NCI-H345 treated with DMSO at 0.1 percent for 48 hours (cell line): ENCODE results near the gene CTSW.
A peak's percentile ranks its signal among the peaks of the same experiment; 100 is the strongest.

Experiments
- DNase-seq: peaks from one replicate; lab custom pipeline; 2025; ENCODE audit not compliant: unreplicated experiment; lab: John Stamatoyannopoulos, UW

Gene CTSW

DNA sequence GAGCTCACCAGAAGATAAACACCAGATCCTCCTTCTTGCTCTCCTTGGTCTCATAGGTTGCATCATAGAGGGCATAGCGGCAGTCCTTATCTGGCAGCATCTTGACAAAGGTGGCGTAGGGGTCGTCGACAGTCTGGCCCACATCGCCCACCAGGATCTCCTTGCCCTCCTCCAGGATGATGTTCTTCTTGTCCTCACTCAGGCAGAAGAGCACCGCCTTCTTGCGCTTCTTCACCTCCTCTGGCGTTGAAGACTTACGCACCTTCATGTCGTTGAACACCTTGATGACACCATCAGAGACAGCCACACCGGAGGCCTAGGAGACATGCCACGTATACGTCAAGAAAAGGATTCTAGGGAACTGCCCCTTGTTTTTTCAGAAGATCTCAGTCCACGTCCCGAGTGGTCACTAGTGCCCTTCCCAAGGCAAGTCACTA lies 23.7 kb upstream of the CTSW start:
- DNase-seq, result no peak

DNA sequence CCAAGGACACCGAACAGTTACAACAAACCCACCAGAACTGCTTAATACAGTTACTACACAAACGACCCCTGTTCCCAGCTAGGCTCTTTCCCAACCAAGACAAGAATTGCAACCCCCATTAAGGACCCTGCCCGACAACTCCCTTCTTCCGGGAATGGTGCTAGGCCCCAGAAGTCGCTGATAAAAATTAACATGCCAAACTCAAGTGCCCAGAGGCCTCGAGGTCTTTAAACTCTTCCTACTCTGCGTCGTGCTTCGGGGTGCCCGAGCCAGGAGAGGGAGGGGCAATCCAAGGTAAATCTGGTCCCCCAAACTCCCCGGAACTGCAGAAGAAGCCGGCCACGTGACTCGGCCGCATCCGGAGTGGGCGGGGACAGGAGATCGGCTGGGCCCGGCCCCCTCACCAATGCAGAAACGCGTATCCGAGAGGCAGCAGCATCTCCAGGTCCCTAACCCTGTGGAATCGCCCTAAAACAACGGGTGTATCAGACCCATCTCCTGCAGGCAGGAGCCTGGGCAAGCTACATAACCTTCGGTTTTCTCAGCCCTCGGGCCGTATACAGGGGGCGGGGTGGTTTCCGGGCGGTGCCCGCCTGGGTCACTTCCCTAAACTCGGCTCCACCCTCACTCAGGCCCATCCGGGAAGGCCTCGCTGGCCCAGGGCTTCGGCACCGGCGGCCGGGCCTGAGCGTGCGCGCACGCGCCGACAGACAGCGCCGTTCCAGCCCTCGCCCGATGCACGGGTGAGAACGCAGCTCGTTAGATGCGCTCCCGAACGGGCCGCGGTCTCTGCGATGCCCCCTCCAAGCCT lies 22.7 kb upstream of the CTSW start:
- DNase-seq, result peak; percentile 61

DNA sequence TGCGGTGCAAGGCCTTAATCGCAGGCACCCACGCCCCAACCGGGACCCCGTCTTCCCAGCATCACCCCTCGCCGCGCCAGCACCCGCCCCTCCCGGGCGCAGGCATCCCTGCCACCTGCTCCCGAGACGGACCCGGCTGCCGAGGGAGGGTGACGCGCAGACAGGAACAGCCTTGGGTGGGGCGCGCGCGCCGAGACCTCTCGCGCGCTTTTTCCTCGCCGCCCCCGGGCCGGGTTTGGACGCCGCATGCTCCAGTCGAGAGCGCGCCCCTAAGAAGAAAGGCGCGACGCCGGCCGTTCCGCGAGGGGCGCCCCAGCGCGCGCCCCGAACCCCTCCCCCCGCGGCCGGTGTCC lies 22.2 kb upstream of the CTSW start:
- peak; percentile 11 for DNase-seq

DNA sequence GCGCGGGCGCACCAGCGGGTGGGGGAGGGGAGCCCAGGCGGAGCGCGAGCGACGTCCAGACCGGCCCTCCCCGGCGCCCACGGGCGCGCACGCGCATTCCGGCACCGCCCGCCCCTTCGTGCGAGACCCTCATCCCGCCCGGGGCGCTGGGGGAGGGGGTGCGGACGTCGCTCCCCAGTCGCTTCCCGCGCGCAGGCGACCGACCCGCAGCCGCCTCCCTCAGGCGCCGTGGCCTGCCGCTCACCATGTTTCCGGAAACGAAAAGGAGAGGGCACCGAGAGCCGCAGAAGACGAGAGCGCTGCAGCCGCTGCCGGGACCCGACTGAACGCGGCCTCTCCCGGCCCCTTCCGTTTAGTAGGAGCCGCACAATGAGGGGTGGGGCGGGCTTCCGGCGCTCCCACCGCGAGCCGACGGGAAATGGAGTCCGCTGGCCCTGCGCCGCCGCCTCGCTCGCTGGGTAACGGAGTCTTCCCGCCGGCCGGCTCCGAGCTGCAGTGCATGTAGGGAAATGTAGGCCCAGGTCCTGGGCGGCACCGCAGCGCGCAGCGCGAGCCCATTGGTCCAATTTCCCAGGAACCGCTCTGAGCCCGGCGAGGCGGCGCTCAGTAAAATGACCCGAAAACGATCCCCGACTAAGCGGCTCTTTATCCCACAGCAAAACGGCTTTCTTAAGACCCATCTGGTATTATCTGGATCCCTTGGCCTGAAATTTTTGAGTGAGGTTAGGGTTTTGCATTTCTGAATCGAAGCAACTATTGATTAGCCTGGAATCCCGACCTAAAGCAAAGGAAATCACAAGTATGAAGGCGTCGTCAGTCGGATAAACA lies 21.6 kb upstream of the CTSW start, which contains the start of gene CFL1:
Gene CFL1 (minus strand): TSS at position 328 of the 828 bp plus-strand sequence. CDS start 81 bp downstream, at position 247.
- DNase-seq, result peak; percentile 97

DNA sequence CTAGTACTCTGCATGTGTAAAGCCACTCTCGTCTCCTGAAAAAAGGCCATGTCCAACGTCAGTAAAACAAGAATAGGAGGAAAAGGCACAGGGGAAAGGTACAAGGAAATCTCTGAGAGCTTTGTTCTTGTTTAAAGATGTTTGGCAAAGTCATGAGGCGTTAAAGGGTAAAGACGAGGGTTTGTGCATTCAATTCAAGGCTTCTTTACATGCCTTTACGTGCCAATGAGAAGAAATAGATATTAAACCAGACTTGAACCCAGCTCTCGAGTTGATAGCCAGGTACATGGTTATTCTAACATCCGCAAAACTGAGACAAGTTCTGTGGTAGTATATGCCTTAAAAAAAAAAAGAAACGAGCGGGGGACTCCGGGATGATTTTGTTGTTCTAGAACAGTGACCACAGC lies 21.0 kb upstream of the CTSW start:
- DNase-seq, result peak; percentile 51

DNA sequence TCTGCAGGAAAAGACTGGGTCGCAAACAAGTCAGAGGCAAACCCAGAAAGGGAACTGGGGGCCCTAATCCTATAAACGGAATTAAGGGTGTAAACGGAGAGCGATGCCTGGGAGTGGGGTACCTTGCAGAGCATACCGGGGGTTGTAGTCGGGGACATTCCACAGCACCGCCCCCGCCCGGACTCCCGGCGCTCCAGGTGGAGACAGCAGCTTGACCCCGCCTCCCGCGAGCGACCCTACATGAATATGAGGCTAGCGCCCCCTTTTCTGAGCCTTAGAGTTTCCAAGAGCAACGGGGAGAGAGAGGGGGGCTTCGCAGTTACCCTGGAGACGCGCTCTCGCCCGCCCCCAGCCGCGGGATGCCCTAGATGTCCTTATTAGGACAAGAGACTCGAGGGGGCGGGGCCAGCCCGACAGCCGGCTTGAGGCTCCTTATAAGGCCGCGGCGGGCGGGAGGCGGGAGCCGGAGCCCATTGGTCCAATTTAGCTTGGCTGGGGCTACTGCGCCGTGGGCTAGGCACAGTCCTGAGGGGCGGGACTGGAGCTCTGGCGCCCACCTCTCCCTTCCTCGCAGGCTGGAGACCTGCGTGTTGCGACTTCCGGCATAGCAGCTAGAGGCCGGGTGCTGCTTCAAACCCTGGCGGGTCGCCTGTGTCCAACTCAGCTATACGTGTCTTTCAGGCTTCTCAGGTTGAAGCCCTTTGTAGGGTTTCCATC lies 20.4 kb upstream of the CTSW start:
- peak; percentile 96 for DNase-seq

DNA sequence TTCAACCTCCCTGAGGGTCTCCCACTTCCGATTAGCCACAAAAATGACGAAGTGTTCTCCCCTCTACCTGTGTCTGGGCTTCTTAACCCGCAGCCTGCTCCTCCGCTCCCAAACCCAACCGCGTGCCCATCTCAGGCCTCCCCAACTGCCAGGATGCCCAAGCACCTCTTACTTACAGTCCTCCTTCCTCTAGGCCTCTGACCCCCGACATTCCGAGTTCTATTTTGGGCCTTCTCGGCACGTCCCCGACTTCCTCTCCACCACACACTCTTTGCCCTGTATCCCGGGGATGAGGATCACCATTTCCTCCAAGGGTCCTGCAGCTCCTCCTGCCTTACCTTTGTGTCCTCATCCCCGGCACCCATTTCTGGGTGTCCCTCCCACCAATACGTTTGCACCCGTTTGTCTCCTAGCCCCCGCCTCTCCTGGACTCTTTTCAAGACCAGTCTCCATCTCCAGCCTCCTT lies 19.8 kb upstream of the CTSW start:
- DNase-seq, result peak; percentile 70

DNA sequence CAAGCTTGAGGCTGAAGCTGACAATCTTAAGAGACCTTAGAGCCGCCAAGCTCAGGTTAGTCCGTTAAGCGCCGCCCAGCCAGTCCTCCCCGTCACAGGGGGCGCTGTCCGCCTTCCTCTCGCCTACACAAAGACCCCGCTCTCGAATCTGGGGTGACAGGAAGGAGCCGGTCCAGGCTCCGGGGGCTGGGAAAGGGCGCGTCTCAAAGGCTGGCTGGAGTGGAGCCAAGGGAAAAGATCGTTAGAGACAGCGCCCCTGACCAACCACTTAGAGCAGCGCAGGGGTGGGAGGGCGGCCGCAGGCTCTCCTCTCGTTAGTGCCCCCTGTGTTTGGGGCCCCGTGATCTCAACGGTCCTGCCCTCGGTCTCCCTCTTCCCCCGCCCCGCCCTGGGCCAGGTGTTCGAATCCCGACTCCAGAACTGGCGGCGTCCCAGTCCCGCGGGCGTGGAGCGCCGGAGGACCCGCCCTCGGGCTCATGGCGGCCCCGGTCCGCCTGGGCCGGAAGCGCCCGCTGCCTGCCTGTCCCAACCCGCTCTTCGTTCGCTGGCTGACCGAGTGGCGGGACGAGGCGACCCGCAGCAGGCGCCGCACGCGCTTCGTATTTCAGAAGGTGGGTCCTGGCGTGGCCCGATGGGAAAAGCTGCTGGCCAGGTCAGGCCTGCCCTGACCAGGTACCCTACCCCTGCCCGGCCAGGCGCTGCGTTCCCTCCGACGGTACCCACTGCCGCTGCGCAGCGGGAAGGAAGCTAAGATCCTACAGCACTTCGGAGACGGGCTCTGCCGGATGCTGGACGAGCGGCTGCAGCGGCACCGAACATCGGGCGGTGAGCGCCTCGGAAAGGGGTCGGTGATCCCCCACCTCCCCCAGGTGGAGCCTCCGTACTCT lies 19.1 kb upstream of the CTSW start, which contains the start of gene MUS81:
Gene MUS81 (plus strand): TSS at position 156 of the 887 bp plus-strand sequence. CDS start 321 bp downstream, at position 477.
- peak; percentile 91 for DNase-seq

DNA sequence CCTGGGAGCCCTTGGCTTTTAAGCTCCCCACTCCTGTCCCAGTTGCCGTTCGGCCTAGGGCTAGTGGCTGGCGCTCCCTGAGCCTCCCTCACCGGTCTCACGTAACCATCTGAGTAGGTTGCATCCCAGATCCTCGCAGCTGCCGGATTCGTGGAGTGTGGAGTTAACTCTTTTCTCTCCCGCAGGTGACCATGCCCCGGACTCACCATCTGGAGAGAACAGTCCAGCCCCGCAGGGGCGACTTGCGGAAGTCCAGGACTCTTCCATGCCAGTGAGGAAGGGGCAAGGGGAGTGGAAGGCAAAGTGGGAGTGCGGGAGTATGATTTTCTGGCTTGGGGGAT lies 18.5 kb upstream of the CTSW start:
- DNase-seq, result no peak

DNA sequence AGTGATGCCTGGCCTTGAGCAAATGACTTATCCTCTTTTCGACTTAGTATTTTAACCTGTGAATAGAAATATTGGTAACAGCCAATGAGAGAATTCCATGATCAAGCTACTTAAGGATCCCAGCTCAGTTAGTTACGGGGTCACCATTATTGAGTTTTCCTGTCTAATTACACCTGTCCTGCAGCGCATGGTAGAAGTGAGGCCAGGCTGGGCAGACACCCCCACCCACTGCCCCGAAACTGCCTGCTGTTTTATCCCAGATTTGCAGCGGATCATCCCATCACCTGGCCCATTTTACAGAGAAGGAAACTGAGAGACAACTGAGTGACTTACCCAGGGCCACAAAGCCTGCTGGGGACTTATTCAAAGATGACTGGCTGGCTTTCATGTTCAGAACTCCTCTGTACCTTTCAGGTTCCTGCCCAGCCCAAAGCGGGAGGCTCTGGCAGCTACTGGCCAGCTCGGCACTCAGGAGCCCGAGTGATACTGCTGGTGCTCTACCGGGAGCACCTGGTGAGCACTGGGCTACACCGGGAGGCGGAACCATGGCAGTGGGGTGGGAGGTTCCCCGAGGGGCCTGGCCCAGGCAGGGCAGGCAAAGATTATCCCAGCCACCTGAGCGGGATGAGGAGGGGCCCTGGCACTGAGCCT lies 18.0 kb upstream of the CTSW start:
- DNase-seq, result no peak

DNA sequence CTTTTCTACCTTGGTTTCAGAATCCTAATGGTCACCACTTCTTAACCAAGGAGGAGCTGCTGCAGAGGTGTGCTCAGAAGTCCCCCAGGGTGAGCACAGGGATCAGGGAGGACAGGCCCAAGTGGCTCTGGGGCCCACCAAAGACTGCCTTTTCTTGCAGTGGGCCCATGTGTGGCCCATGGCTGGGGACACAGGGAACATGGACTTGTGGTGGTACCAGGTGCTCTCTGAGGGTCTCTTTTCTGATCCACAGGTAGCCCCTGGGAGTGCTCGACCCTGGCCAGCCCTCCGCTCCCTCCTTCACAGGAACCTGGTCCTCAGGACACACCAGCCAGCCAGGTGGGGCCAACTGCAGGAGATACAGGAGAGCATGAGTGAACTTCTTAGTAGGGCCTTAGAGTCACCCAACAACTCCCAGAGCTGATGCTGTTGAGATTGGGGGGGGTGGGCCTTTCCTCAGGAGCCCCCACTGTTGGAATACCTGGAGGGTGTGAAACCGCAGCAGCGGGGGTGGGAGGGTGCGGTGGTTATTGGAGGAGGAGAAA lies 17.4 kb upstream of the CTSW start:
- no peak for DNase-seq

DNA sequence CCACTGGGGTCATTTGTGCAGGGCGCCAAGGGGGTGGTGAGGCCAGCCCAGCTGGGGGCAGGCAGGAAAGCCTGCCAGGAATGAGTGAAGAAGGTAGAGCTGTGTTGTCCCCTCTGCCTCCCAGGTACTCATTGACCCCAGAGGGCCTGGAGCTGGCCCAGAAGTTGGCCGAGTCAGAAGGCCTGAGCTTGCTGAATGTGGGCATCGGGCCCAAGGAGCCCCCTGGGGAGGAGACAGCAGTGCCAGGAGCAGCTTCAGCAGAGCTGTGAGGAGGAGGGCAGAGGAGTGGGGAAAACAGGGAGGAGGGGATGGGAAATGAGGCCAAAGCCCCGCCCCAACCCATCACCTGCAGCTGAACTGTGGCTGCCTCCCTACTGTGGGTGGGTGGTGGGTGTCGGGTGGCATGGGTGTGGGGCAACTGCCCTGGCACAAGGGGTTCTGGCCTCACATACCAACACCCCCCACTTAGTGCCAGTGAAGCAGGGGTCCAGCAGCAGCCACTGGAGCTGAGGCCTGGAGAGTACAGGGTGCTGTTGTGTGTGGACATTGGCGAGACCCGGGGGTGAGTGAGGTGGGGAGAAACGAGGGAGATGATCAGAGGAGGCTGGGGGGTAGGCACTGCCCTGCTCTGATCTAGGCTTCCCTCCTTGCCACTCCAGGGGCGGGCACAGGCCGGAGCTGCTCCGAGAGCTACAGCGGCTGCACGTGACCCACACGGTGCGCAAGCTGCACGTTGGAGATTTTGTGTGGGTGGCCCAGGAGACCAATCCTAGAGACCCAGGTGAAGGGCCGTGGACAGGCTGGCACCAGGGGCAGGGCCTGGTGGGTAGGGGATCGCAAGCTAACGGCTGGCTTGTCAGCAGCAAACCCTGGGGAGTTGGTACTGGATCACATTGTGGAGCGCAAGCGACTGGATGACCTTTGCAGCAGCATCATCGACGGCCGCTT lies 16.4 kb upstream of the CTSW start:
- no peak for DNase-seq

DNA sequence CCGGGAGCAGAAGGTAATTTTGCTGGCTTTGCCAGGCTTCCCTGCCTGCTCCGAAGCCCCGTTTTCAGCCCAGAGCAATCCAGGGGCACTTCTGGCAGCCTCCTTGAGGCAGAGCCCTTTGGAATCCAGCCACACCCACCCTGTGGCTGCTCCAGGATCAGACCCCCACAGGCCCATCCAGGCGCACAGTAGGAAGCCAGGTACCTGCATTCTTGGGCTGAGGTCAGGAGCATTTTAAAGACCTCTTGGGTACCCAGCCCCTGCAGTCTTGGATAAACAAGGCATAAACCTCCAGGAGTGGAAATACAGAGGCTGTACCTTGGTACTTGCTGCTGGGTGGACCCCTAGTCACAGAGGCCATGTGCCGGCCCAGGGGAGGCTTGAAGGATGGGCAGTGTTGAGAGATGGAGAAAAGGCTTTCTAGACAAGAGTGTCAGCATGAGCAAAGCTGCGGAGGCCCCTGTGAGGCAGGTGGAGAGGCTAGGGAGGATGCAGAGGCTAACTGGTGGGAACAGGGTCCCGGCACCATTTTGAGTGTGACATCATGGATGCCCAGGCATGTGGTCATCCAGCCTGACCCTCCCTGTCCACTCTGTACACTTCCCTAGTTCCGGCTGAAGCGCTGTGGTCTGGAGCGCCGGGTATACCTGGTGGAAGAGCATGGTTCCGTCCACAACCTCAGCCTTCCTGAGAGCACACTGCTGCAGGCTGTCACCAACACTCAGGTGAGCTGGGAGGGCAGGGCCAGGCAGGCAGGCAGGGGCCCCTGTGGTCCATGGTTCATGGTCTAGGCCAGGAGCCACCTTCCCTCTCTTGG lies 15.5 kb upstream of the CTSW start:
- DNase-seq, result no peak

DNA sequence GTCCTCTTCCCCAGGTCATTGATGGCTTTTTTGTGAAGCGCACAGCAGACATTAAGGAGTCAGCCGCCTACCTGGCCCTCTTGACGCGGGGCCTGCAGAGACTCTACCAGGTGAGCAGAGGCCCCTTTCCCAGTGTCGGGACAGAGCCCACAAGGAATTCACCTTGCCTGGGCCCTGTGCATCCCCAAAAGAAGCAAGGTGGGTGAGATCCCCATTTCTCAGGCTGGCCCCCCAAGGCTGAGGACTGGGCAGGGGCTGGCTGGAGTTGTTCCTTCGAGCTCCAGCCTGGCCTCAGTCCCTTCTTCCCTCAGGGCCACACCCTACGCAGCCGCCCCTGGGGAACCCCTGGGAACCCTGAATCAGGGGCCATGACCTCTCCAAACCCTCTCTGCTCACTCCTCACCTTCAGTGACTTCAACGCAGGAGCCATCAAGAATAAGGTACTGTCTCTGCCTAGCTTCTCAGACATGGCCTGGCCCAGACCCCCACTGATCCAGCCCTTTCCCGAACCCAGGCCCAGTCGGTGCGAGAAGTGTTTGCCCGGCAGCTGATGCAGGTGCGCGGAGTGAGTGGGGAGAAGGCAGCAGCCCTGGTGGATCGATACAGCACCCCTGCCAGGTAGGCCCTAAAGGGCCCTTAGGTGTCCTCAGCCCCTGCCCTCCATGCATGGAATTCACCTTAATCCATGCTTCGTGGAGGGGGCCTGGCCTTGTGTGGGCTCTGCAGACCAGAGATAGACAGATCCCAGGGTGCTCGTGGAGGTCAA lies 14.7 kb upstream of the CTSW start:
- DNase-seq, result no peak

DNA sequence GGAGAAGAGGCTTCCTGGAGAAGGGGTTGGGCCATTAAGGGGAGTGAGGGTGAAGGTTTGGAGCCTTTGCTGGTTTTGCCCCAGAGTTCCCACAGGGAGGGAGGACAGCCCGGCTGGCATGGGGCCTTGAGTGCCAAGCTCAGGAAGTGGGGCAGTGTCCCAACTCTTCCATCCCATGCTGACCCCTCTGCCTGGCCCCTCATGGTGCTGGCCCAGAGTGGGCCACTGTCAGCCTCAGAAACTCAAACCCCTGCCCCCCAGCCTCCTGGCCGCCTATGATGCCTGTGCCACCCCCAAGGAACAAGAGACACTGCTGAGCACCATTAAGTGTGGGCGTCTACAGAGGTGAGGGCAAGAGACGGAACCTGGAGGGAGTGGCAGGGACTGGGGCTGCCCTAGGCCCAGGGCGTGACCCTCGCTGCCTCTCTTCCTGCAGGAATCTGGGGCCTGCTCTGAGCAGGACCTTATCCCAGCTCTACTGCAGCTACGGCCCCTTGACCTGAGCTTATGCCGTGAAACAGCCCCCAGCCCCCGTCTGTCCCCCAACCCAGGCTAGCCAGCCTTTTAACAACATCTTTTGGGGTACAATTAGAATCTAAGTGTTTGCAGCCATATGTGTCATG lies 14.0 kb upstream of the CTSW start:
- no peak for DNase-seq

DNA sequence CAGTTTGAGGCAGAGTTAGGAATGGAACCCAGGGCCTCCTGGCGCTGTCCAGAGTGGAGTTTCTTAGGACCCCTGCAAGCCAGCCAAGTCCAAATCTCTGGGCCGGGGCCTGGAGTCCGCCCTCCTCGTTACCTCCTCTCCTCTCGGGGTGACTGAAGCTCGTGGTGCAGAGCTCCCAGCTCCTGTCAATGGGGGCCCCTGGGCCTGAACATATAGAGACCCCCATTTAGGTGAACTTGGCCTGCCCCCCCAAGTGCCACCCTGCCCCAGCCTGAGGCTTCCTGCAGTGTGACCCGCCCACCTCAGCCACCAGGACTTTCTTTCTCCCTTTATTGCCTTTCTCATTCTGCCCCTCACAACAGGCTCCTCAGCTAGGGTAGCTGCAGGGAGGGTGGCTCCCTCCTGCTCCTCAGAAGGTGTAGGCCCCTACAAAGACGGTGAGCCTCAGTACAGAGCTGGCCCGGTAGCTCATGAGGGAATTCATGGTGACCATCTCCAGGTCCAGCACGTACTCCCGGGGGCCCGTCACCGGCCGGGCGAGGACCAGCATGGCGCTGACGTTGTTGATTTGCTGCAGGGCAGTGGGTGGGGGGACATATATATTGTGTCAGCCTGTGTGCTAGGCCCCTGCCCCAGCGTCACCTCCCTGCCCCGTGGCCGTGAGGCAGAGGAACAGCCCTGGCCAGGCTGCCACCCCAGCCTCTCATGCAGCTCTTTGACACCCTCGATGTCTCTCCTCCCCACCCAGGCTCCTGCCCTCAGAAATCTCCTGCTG lies 12.9 kb upstream of the CTSW start:
- no peak for DNase-seq
